K562 (cell line): Measurements from ENCODE around the gene SLC10A1. TPM values are rescaled to one million over a fixed set of nuclear protein-coding genes. Genes with fewer than 3 reads are reported as not detected.
A peak's percentile ranks its signal among the peaks of the same experiment; 100 is the strongest.

Source experiments
- CCAR2 ChIP-seq: fragments of 200-400 bp; formaldehyde crosslinking; IDR thresholded peaks from 2 replicates; pipeline ENCODE4 v1.6.1; 2017; ENCODE audit warnings: mild to moderate bottlenecking, low read depth, low read length
- CLOCK ChIP-seq: fragments of 250-450 bp; sonication (Bioruptor Pico); IDR thresholded peaks from 2 replicates; pipeline ENCODE4 v1.4.0; 2020; ENCODE audit warnings: mild to moderate bottlenecking, moderate library complexity, borderline replicate concordance
- COPS2 ChIP-seq: fragments of 450-650 bp; conservative IDR thresholded peaks from 2 replicates; pipeline ENCODE4 v1.6.1; 2016; ENCODE audit warnings: mild to moderate bottlenecking, moderate library complexity
- E2F6 ChIP-seq, 2 experiments: IDR thresholded peaks; 2 replicates each; pipeline ENCODE4 v1.6.1; 2011; ENCODE audit warnings: borderline replicate concordance in 1 of 2, control low read depth in 1 of 2, low read depth in 1 of 2, low read length in 1 of 2, mild to moderate bottlenecking in 1 of 2, mixed read lengths in 1 of 2, moderate library complexity in 1 of 2; ENCODE audit not compliant: insufficient read depth in 1 of 2, insufficient read length in 1 of 2, poor library complexity in 1 of 2, severe bottlenecking in 1 of 2; ENCODE audit errors: extremely low read depth in 1 of 2
- ELF1 ChIP-seq: fragments of 200-800 bp; sonication (Bioruptor generic); IDR thresholded peaks from 2 replicates; pipeline ENCODE4 v1.6.1; 2016; ENCODE audit warnings: missing genetic modification characterization, missing compliant biosample characterization
- ESRRA ChIP-seq: fragments of 450-650 bp; IDR thresholded peaks from 2 replicates; pipeline ENCODE4 v1.6.1; 2014; ENCODE audit warnings: low read depth, mild to moderate bottlenecking, moderate library complexity, borderline replicate concordance
- ETV5 ChIP-seq: sonication (generic); formaldehyde crosslinking; IDR thresholded peaks from 2 replicates; pipeline ENCODE4 v1.4.0; 2020; ENCODE audit warnings: low read depth, mild to moderate bottlenecking, missing genetic modification reagents
- GABPB1 ChIP-seq: sonication (generic); formaldehyde crosslinking; IDR thresholded peaks from 2 replicates; pipeline ENCODE4 v1.8.0; 2022; ENCODE audit warnings: mild to moderate bottlenecking, missing genetic modification reagents
- NR2C1 ChIP-seq, 2 experiments: fragments of 450-650 bp; IDR thresholded peaks; 2 replicates each; pipeline ENCODE4 v1.6.1; 2017; ENCODE audit warnings: mild to moderate bottlenecking in 2 of 2, antibody characterized with exemption in 1 of 2, inconsistent platforms in 1 of 2, missing compliant biosample characterization in 1 of 2, missing genetic modification characterization in 1 of 2
- PKNOX1 ChIP-seq: fragments of 450-650 bp; IDR thresholded peaks from 2 replicates; pipeline ENCODE4 v1.6.1; 2016
- PML ChIP-seq: IDR thresholded peaks from 2 replicates; pipeline ENCODE4 v1.6.1; 2012; ENCODE audit warnings: low read length, inconsistent platforms
- POLR2G ChIP-seq: fragments of 200-400 bp; formaldehyde crosslinking; IDR thresholded peaks from 2 replicates; pipeline ENCODE4 v1.6.1; 2017; ENCODE audit warnings: low read depth, mild to moderate bottlenecking, antibody characterized with exemption, low read length, moderate library complexity
- TEAD4 ChIP-seq, 2 experiments: sonication (generic) in 1 of 2; formaldehyde crosslinking in 1 of 2; IDR thresholded peaks; 2 replicates each; pipeline versions ENCODE4 v1.6.1 to v1.8.0; 2012 to 2022; ENCODE audit warnings: borderline replicate concordance in 1 of 2, inconsistent platforms in 1 of 2, low read length in 1 of 2, mild to moderate bottlenecking in 1 of 2, missing genetic modification reagents in 1 of 2
- TRIM25 ChIP-seq: fragments of 450-650 bp; IDR thresholded peaks from 2 replicates; pipeline ENCODE4 v1.7.0; 2016; ENCODE audit warnings: borderline replicate concordance
- ZBTB5 ChIP-seq: fragments of 450-650 bp; IDR thresholded peaks from 2 replicates; pipeline ENCODE4 v1.6.1; 2017; ENCODE audit warnings: antibody characterized with exemption
- ZNF511 ChIP-seq: sonication (generic); formaldehyde crosslinking; IDR thresholded peaks from 2 replicates; pipeline ENCODE4 v1.8.0; 2022; ENCODE audit warnings: mild to moderate bottlenecking, missing genetic modification reagents
- ZZZ3 ChIP-seq: fragments of 450-650 bp; IDR thresholded peaks from 2 replicates; pipeline ENCODE4 v1.6.1; 2016; ENCODE audit warnings: antibody characterized with exemption, mild to moderate bottlenecking, moderate library complexity
- polyA plus RNA-seq, 8 experiments: library from polyadenylated mRNA; depleted of rRNA in 4 of 8; stranded (reverse) in 5 of 8; unstranded in 3 of 8; fragments of >200 nt; fragmentation: Nextera tagmentation in 2 of 8; fragmentation: Illumina TruSeq in 1 of 8; extraction: Ambion mirVana in 2 of 8; extraction: Trizol in 1 of 8; gene quantifications; 2 replicates each; pipeline versions ENCODE4 v1.2.1 to v1.2.3, GENCODE V29; 2011 to 2014; ENCODE audit warnings: inconsistent platforms in 1 of 8, missing spikeins in 1 of 8
- total RNA-seq, 7 experiments: library from RNA; depleted of rRNA in 6 of 7; stranded (reverse); fragments of >200 nt in 6 of 7; fragmentation: Illumina TruSeq in 2 of 7; extraction: Trizol in 2 of 7; gene quantifications; 2 replicates each; pipeline versions ENCODE4 v1.2.1 to v1.2.3, GENCODE V29; 2011 to 2021; ENCODE audit warnings: low replicate concordance in 1 of 7

SLC10A1 gene
- total and polyA plus RNA-seq, 9 of the 15 experiments (the other 6 are each of a cell fraction or from before 2014, with no cell fraction given): not detected

- TF ChIP-seq ZBTB5: no peak
- TF ChIP-seq ETV5: peak; percentile 87; the same call in 1 of the 2 replicates
- TF ChIP-seq CCAR2: no peak
- TF ChIP-seq ESRRA: peak; percentile 49; the same call in 1 of the 2 replicates
- no peak for TF ChIP-seq ZZZ3
- peak; percentile 80 for TF ChIP-seq ELF1 (tag)
- TF ChIP-seq POLR2G: peak; percentile 97
- TF ChIP-seq TRIM25: no peak
- peak; percentile 90 for TF ChIP-seq PML
- TF ChIP-seq GABPB1 (CRISPR knock-in tag): peak; percentile 98
- peak; percentile 80 for TF ChIP-seq TEAD4 (IDR thresholded peaks at IDR 0.05; ENCODE audit: low read length)
- no peak for TF ChIP-seq TEAD4 (CRISPR knock-in tag; IDR thresholded peaks at IDR 0.05; ENCODE audit: borderline replicate concordance)
- TF ChIP-seq CLOCK (CRISPR knock-in tag): no peak
- TF ChIP-seq ZNF511 (CRISPR knock-in tag): peak; percentile 17; the same call in 1 of the 2 replicates
- no peak for TF ChIP-seq COPS2
- TF ChIP-seq E2F6 (IDR thresholded peaks at IDR 0.05; ENCODE audit: borderline replicate concordance in 1 of 2, extremely low read depth in 1 of 2, insufficient read depth in 1 of 2, insufficient read length in 1 of 2, low read depth in 1 of 2, low read length in 1 of 2, poor library complexity in 1 of 2, severe bottlenecking in 1 of 2): peak; percentile 22 to 40
- TF ChIP-seq PKNOX1: peak; percentile 40; the same call in 1 of the 2 replicates
- TF ChIP-seq NR2C1 (IDR thresholded peaks at IDR 0.05): no peak; the same call in 1 of the 2 replicates
- TF ChIP-seq NR2C1 (tag; IDR thresholded peaks at IDR 0.05): no peak
Measured at GRCh38 chr14:69766984-69767368, 30.1 kb downstream of the SLC10A1 start, which contains the start of gene SRSF5 (continued).
